Parathyroid adenoma (tissue), 2 donors: ENCODE results near the gene HOXC12.

Experiments used
- H2AFZ ChIP-seq: fragments of 300-600 bp; sonication (generic); one replicate; pipeline ENCODE4 v1.7.0; 2017; ENCODE audit warnings: antibody characterized with exemption, mild to moderate bottlenecking
- H3K27ac ChIP-seq: fragments of 300-600 bp; sonication (generic); one replicate; pipeline ENCODE4 v1.7.0; 2017
- H3K27me3 ChIP-seq: fragments of 300-600 bp; sonication (generic); one replicate; pipeline ENCODE4 v1.7.0; 2017; ENCODE audit warnings: low read length; ENCODE audit not compliant: control insufficient read depth, insufficient read depth
- H3K36me3 ChIP-seq: fragments of 300-600 bp; sonication (generic); one replicate; pipeline ENCODE4 v1.7.0; 2017; ENCODE audit warnings: low read length; ENCODE audit not compliant: control insufficient read depth, insufficient read depth
- H3K4me1 ChIP-seq: fragments of 300-600 bp; sonication (generic); one replicate; pipeline ENCODE4 v1.7.0; 2017; ENCODE audit warnings: control low read depth
- H3K4me2 ChIP-seq: fragments of 300-600 bp; sonication (generic); one replicate; pipeline ENCODE4 v1.7.0; 2017; ENCODE audit warnings: low read length
- H3K4me3 ChIP-seq: fragments of 300-600 bp; sonication (generic); one replicate; pipeline ENCODE4 v1.7.0; 2017; ENCODE audit warnings: low read depth, low read length
- H3K79me2 ChIP-seq: fragments of 300-600 bp; sonication (generic); one replicate; pipeline ENCODE4 v1.7.0; 2017; ENCODE audit warnings: control low read depth
- H3K9ac ChIP-seq: fragments of 300-600 bp; sonication (generic); one replicate; pipeline ENCODE4 v1.7.0; 2017; ENCODE audit warnings: mild to moderate bottlenecking
- H3K9me3 ChIP-seq: fragments of 300-600 bp; sonication (generic); one replicate; pipeline ENCODE4 v1.7.0; 2017; ENCODE audit warnings: low read length; ENCODE audit not compliant: control insufficient read depth
- CTCF ChIP-seq: fragments of 300-600 bp; sonication (generic); IDR thresholded peaks from one replicate; pipeline ENCODE4 v1.7.0; 2017; ENCODE audit warnings: antibody characterized with exemption, mild to moderate bottlenecking
- donor health status: primary hyperparathyroidism.

Gene HOXC12

GRCh38 chr12:53937596-53938325 lies 16.9 kb upstream of the HOXC12 start:
- no peak overlapping the region for H3K4me3 ChIP-seq
- H3K9ac ChIP-seq, result no peak overlapping the region
- H3K27me3 ChIP-seq, result peaks cover 28% of the 10 kb centered on the region
- TF ChIP-seq CTCF, result no peak
- H3K9me3 ChIP-seq, result no peaks in the 10 kb centered on the region
- H3K4me1 ChIP-seq, result no peaks in the 10 kb centered on the region
- H3K36me3 ChIP-seq, result no peaks in the 10 kb centered on the region
- no peaks in the 10 kb centered on the region for H3K79me2 ChIP-seq
- H3K4me2 ChIP-seq, result no peak overlapping the region
- no peak overlapping the region for H3K27ac ChIP-seq
- H2AFZ ChIP-seq, result no peak overlapping the region

GRCh38 chr12:53938326-53939140 lies 16.2 kb upstream of the HOXC12 start, which contains the start of gene HOXC13:
Gene HOXC13, plus strand, starts transcription at chr12:53938831. Its CDS starts 76 bp downstream, at chr12:53938907.
- Histone ChIP-seq H3K79me2 (no peaks in the 10 kb centered on the region), H3K4me2 (no peak within 1 kb of the TSS), H2AFZ (no peak within 1 kb of the TSS), H3K27me3 (peaks cover 28% of the 10 kb centered on the region), H3K4me3 (no peak within 1 kb of the TSS), H3K9me3 (no peaks in the 10 kb centered on the region), H3K27ac (no peak within 1 kb of the TSS), H3K4me1 (no peaks in the 10 kb centered on the region), H3K9ac (no peak within 1 kb of the TSS), H3K36me3 (no peaks in the 10 kb centered on the region)
- no peak for TF ChIP-seq CTCF

GRCh38 chr12:53939141-53940108 lies 15.3 kb upstream of the HOXC12 start:
- H2AFZ ChIP-seq, result no peak overlapping the region
- TF ChIP-seq CTCF, result no peak
- no peak overlapping the region for H3K27ac ChIP-seq
- no peaks in the 10 kb centered on the region for H3K4me1 ChIP-seq
- no peak overlapping the region for H3K9ac ChIP-seq
- no peaks in the 10 kb centered on the region for H3K79me2 ChIP-seq
- no peaks in the 10 kb centered on the region for H3K9me3 ChIP-seq
- H3K36me3 ChIP-seq, result no peaks in the 10 kb centered on the region
- H3K27me3 ChIP-seq, result peaks cover 35% of the 10 kb centered on the region
- no peak overlapping the region for H3K4me3 ChIP-seq
- H3K4me2 ChIP-seq, result no peak overlapping the region

GRCh38 chr12:53940443-53941014 lies 14.2 kb upstream of the HOXC12 start:
- no peaks in the 10 kb centered on the region for H3K36me3 ChIP-seq
- H2AFZ ChIP-seq, result no peak overlapping the region
- no peak overlapping the region for H3K4me3 ChIP-seq
- no peak overlapping the region for H3K4me2 ChIP-seq
- H3K4me1 ChIP-seq, result no peaks in the 10 kb centered on the region
- no peak overlapping the region for H3K27ac ChIP-seq
- peaks cover 28% of the 10 kb centered on the region for H3K27me3 ChIP-seq
- no peak overlapping the region for H3K9ac ChIP-seq
- no peak for TF ChIP-seq CTCF
- H3K9me3 ChIP-seq, result no peaks in the 10 kb centered on the region
- no peaks in the 10 kb centered on the region for H3K79me2 ChIP-seq
